Activated CD4-positive, alpha-beta T cell treated with anti-CD3 and anti-CD28 coated beads for 1 hour (primary cell): ENCODE measurements around the gene ARSG.

Experiments used
- DNase-seq: peaks from one replicate; pipeline ENCODE4 v3.0.0-alpha.2; 2020

ARSG gene

DNA sequence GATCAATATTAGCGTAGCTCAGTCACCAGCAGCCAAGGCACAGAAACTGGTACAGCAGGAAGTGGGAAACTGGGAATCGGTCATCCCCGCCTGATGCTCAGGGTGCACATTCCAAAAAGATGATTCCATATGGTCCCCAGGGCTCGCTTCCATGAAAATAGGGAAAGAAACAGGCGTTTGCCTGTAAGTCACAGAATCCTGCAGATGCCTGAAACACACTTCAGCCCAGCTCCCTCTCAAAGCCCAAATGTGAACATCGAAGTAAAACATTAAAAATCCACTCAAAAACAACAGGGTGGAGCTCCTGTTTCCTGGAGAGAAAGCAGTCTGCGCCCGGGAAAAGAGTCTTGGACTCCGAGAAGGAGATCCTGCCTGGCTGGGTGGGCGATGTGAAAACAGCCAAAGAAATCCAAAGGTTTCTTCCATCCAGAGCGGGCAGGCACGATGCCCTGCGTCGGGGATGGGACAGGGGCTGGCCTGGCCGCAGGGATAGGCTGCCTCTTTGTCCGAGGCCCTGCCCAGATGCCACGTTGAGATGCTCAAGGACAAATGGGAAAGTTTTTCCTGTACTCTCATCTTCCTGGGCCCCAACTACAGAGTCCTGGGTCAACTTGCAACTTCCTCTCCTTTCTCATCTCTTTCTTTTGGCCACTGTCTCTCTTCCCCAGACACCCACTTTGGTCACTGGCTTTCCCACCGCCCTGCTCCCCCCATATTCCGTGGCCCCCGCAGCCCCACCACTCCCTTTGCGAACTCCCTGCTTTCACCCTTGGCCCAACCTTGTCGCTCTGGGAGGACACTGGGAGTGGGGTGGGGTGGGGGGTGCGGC lies 165.3 kb downstream of the ARSG start:
- DNase-seq = no peak

DNA sequence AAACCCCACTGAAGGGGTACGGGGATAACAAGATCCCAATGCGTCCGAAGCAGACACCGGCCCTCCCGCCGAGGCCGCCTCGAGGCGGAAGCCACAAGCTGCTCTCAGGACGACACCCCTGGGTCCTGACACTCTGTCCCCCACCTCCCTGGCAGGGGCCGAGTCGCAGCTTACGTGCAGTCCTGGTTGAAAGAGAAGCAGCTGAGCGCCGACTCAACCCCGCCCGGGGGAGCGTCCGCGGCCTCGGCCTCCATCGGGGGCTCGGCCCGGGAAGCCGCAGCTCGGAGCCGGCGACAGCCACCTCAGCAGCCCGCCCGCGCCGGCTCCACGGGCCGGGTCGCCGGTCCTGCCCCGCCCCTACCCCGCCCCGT lies 165.9 kb downstream of the ARSG start, which contains the start of gene WIPI1:
WIPI1 (minus strand) TSS at position 329 of the 371 bp plus-strand sequence; CDS start at position 254, 75 bp downstream.
- no peak for DNase-seq

GRCh38 chr17:68457539-68458259 lies 166.4 kb downstream of the ARSG start:
- peak; percentile 97 for DNase-seq

- no peak for DNase-seq
These were observed 167.2 kb downstream of the ARSG start for GRCh38 chr17:68458260-68459036.

- no peak for DNase-seq
These were observed 167.8 kb downstream of the ARSG start for GRCh38 chr17:68459037-68459639.

- no peak for DNase-seq
These were observed 168.9 kb downstream of the ARSG start for GRCh38 chr17:68460146-68460545.

DNA sequence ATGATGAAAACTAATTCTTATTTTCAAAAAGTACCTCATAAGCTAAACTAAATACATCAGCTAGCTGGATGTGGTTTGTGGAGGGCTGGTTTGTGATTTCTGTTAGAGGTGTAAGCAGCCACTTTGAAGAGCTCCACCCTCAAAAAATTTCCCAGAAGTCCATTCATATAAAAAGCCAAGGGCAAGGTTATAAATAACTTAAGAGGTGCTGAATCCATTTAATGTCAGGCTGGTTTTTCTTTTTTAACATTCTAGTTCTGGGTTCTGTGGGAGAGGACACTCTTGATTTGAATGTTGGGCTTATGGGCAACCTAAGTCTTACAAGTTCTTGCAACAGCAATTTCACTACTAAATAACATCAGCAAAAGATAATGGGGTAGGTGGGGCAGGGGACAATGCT lies 169.4 kb downstream of the ARSG start:
- DNase-seq = no peak

DNA sequence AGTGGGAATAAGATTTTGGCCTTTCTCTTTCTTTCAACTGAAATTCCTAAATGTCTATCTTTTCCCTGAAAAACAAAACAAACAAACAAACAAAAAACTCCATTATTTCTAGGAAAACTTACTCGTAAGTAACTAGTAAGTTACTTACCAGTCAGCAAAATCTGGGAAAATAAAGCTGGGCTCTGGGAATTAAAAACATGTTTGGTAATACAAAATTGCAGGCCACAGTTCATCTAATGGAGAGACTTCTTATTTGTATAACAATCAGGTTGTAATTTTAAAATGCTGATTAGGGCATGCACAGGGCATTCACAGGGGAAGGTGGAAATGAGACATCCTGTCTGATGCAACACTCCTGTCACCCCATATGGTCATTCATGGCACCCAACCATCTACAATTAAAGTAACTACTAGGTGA lies 169.8 kb downstream of the ARSG start:
- no peak for DNase-seq

- DNase-seq = no peak
These were observed 170.3 kb downstream of the ARSG start for GRCh38 chr17:68461589-68461988.

DNA sequence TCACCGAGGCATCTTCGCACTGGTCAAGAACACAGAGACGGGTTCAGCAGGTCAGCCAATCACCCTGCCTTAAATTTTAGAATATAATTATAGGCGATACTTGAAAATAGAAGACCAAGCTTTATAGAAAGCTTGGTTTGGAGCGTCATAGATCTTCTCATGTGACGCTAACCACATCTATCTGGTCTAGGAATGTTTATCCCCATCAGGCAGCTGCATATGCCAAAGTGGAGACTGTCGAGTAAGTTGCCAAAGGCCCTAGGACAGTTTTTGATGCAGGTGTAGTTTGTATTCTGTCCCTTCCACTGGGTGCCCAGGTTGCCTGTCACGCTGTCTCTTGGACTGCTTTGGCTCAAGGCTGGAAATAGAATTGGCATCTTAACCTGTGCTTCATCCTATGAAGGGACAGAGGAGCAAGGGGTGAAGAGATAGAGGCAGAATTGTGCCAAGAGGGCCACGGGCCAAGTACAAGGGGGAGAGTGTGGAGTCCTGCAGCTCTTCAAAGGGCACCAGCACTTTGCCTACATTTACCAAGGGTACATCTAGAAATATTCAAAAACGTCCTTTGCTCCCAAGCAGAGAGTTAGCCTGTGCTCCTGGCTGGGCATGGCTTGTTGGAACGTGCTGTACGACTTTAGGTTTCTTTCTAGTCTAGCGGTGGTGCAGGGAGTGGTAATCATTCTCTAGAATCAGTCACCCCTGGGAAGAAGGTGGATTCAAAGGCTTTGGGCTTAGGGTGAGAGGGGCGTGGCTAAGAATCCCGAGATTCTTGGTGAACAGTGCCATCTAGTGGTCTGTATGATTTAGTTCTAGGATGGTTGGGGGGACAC lies 171.3 kb downstream of the ARSG start:
- DNase-seq = peak; percentile 44

GRCh38 chr17:68463211-68464019 lies 172.1 kb downstream of the ARSG start:
- no peak for DNase-seq

GRCh38 chr17:68468334-68468733 lies 177.0 kb downstream of the ARSG start:
- no peak for DNase-seq

DNA sequence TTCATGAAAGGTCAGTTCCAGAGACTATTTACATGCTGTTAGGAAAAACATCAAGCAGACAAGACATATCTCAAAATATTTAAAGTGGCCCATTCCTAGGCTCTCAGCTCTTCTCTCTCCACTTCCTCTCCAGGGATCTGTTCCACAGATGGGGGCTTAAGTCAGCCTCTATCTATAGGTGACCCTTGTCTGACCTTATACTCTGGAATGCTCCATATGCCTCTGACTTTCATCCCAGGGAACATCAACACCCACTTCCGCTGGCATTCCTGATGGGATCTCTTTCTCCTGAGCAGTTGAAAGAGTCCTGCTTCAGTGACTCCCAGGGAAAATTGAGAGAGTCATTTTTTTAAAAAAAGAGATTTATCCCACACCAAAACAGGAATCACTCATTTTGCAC lies 177.5 kb downstream of the ARSG start:
- DNase-seq = no peak
